Head of caudate nucleus (tissue), 42 donors: ENCODE measurements around the gene APOBEC3F.
"Not testable (repeated sequence)": the region's sequence is repeated elsewhere in the genome, so short reads cannot be mapped to it uniquely, and the experiment has no call there.

ENCODE experiments used
- DNase-seq, 42 donors: peaks; one replicate each; pipeline versions ENCODE4 v3.0.0 to v3.0.0-alpha.2; 2020 to 2021; ENCODE audit warnings: mixed read lengths in 7 of 42
- intact Hi-C: fragments of 100-400 bp; cut with DNase I; formaldehyde crosslinking; loops from one replicate; pipeline ENCODE4 v1.15.0; 2022

APOBEC3F gene

DNA sequence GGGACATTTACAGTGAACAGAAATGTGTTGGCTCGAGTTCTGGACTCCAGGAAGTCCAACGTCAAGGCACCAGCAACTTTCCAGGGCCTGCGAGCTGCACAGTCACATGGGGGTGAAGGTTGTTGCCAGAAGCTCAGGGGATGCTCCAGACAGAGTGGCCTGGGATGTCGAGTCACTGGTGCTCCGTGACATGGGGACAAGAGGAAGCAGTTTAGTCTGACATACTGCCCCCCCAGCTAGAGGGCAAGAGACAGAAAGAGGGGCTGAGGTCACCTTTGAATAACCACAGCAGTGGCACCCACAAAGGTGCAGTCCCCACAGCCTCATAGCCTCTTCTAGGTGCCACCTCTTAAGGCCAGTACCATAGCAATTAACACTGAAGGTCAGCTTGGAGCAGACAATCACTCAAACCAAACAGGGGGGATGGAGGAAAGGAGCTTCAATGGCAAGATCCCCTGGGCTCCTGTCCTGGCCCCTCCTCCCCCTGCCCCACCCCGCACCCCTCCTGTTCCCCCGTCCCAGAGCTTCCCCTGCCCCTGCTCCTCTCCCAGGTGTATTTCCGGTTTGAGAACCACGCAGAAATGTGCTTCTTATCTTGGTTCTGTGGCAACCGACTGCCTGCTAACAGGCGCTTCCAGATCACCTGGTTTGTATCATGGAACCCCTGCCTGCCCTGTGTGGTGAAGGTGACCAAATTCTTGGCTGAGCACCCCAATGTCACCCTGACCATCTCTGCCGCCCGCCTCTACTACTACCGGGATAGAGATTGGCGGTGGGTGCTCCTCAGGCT is 15.9 kb upstream of the APOBEC3F start:
- intact Hi-C loops, result no loop called here
- no peak for DNase-seq

DNA sequence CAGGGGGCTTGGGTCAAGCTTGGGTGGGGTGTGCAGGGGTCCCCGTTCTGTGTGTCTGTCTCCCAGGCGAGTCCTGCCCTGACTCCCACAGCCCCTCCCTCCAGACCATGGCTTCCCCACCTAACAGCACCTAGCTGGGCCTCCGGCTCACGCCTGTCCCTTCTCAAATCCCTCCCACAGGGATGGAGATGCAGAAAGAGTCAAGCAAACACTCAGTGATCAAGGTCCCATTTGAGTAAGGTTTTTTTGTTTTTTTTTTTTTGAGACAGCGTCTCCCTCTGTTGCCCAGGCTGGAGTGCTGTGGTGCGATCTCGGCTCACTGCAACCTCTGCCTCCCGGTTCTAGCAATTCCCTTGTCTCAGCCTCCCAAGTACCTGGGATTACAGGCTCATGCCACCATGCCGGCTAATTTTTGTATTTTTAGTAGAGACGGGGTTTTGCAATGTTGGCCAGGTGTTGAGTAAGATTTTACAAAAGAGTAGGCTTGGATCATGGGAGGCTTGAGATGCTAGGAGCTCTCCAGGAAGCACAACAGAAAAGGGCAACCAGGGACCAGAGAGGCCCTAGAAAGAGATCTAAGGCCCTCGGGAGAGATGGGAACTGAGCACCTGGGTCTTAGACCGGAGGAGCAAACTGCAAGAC is 14.0 kb upstream of the APOBEC3F start:
- intact Hi-C loops, result no loop called here
- DNase-seq, result no peak

DNA sequence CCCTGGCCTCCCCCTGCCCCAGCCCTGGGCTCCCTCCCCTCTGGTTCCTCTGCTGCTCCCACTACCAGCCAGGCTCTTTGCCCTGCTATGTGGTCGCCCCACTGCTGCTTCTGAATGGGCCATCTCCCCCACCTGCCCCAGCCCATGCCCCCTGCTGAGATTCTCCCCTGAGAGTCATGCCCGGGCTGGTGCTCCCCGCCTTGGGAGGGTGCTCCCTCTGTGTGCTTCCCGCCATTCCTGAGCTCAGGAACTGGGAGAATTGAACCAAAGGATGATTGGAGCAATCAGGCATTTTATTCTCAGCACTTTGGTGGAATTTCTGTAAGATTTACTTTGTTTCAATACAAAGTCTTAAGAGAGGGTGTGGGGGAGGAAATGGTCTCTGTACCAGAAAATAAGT is 12.9 kb upstream of the APOBEC3F start:
- no peak for DNase-seq
- intact Hi-C loops, result no loop called here

DNA sequence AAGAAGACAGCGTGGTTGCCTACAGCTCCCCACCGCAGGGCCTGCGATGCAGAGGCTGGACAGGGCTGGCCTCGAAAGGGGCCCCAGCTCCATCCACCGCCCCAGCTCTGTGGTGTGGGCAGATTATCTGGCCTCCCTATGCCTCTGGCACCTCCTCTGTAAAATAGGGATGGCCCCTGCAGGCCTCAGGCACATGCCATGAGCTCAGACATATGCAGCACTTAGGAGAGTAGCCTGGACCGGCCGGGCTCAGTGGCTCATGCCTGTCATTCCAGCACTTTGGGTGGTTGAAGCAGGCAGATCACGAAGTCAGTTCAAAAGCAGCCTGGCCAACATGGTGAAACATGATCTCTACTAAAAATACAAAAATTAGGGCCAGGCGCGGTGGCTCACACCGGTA is 12.4 kb upstream of the APOBEC3F start:
- no peak for DNase-seq

DNA sequence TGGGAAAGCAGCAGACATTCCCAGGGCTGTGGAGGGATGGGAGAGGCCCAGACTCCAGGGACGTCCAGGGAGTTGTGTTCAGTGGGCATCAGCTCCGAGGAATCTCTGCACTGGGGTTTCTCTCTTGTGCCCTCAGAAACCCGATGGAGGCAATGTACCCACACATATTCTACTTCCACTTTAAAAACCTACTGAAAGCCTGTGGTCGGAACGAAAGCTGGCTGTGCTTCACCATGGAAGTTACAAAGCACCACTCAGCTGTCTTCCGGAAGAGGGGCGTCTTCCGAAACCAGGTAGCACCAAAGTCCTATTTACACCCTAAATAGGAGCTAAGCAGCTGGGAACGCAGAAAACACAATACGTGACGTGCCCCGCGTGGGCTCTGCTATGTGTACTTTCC is 11.4 kb upstream of the APOBEC3F start:
- no peak for DNase-seq
- intact Hi-C loops, result no loop called here

More for the DNA sequence above, 12.4 kb upstream of the APOBEC3F start:
- intact Hi-C loops, result no loop called here

DNA sequence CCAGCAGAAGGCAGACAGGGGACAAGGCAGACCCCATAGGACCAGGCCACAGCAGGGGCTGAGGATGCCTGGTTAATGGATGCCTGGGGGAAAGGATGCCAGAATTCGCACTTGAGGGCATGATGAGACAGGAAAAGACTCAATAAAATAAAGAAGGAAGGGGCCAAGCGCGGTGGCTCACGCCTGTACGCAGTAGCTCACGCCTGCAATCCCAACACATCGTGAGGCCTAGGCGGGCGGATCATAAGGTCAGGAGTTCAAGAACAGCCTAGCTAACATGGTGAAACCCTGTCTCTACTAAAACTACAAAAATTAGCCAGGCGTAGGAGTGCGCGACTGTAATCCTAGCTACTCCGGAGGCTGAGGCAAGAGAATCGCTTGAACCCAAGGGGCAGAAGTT is 10.0 kb upstream of the APOBEC3F start:
- intact Hi-C loops, result no loop called here
- no peak for DNase-seq

DNA sequence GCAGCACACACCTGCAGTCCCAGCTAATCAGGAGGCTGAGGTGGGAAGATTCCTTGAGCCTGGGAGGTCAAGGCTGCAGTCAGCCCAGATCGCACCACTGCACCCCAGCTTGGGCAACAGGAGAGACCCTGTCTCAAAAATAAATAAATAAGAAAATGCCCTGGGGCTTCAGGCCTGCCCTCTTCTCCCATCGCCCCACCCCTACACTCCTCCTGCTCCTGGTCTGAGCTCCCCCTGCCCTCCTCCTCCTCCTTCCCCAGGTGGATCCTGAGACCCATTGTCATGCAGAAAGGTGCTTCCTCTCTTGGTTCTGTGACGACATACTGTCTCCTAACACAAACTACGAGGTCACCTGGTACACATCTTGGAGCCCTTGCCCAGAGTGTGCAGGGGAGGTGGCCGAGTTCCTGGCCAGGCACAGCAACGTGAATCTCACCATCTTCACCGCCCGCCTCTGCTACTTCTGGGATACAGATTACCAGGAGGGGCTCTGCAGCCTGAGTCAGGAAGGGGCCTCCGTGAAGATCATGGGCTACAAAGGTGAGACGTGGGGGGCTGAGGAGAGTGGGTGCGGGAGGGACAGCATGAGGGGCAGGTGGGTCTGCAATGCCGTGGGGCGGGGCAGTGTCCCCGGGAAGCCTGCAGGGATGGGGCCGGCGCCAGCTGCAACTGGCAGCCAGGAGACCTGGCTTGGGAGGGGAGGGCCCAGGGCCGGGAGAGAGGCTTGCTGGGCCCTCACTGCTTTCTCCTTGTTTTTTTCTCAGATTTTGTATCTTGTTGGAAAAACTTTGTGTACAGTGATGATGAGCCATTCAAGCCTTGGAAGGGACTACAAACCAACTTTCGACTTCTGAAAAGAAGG is 9.0 kb upstream of the APOBEC3F start:
- intact Hi-C loops, DNase-seq: not testable (repeated sequence)

DNA sequence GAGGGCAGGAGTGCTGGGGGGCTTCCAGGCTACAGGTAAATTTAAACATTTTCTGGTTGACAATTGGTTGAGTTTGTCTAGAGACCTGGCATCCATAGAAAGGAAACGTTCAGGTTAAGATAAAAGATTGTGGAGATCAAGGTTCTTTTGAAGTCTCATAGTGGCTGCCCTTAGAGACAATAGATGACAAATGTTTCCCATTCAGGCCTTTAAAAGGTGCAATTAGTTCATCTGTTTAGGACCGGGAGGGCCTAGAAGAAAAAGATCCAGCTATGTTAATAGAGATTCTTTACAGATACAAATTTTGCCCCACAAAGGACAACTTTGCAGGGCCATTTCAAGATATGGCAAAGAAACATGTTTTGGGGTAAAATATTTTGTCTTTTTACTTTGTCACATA is 3.6 kb upstream of the APOBEC3F start:
- intact Hi-C loops, DNase-seq: not testable (repeated sequence)

DNA sequence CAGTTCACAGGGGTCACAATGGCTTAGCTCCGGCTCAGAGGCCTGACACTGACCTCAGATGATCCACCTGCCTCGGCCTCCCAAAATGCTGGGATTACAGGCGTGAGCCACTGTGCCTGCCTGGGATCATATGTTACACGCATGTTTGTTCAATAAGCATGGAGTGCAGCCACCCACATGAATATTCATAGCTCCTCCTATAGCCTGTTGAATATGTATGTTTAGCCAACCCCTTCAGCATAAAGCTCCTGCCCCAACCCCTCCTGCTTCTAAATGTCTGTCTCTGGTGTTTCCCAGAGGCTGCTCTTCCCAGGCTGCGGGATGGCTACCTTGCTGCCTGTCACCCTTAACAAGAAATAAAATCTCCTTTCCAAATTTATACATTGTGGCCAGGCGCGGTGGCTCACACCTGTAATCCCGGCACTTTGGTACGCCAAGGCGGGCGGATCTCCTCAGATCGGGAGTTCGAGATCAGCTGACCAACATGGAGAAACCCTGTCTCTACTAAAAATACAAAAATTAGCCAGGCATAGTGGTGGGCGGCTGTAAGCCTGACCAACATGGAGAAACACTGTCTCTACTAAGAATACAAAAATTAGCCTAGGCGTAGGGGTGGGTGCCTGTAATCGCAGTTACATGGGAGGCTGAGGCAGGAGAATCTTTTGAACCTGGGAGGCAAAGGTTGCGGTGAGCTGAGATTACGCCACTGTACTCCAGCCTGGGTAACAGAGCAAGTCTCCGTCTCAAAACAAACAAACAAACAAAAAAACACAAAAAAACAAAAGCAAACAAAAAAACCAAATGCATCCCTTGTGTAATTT is 1.1 kb upstream of the APOBEC3F start:
- DNase-seq, result no peak
- intact Hi-C loops, result no loop called here

DNA sequence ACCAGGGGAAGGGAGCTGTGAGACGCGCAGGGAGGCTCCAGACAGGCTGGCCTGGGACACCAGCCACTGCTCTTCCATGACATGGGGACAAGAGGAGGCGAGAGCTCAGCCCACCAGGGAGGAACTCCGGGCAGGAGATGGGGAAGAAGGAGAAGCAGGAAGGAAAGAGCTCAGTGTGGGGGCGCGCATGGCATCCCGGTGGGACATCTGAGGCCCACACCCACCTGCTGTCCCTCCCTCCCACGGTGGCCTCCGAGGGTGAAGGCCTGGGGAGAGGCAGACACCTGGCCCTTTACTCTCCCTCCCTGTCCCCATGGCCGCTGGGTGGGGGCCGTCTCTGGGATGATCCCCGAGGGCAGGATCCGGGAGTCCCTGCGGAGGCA is 518 bp upstream of the APOBEC3F start:
- intact Hi-C loops, DNase-seq: not testable (repeated sequence)

DNA sequence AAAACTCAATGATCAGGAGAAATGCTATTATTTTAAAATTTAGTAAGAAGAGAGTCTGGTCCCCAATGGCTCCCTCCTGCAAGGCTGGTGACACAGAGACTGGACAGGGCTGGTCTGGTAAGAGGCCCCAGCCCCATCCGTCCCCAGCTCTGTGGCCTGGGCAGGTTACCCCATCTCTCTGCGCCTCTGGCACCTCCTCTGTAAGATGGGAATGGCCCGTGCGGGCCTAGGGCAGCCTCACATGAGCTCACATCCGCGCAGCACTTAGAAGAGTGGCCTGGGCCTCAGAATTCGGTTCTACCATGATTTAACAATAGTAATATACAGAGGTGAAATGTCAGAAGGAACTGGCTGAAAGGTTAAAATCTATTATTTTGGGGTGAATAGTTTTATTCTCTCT is 1.2 kb downstream of the APOBEC3F start:
- no peak for DNase-seq
- intact Hi-C loops, result no loop called here

DNA sequence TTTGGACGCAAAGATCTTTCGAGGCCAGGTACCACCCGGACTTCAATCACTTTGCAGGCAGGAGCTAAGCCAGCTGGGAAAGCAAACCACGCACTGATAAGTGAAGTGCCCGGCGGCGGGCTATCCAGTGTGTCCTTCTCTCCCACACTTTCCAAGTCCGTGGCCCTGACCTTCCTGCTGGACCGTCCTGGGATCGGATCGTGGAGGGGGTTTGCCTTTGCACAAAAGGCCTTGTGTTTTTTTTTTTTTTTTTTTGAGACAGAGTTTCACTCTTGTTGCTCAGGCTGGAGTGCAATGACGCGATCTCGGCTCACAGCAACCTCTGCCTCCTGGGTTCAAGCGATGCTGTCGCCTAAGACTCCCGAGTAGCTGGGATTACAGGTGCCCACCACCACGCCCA is 2.4 kb downstream of the APOBEC3F start:
- intact Hi-C loops, DNase-seq: not testable (repeated sequence)

DNA sequence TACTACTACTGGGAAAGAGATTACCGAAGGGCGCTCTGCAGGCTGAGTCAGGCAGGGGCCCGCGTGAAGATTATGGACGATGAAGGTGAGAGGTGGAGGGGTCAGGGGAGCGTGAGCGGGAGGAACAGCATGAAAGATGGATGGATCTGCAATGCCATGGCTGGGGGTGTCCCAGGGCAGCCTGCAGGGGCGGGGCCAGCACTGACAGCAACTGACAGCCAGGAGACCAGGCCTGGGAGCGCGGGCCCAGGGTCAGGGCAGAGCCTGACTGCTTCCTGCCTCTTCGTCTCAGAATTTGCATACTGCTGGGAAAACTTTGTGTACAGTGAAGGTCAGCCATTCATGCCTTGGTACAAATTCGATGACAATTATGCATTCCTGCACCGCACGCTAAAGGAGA is 4.5 kb downstream of the APOBEC3F start:
- DNase-seq, intact Hi-C loops: not testable (repeated sequence)

DNA sequence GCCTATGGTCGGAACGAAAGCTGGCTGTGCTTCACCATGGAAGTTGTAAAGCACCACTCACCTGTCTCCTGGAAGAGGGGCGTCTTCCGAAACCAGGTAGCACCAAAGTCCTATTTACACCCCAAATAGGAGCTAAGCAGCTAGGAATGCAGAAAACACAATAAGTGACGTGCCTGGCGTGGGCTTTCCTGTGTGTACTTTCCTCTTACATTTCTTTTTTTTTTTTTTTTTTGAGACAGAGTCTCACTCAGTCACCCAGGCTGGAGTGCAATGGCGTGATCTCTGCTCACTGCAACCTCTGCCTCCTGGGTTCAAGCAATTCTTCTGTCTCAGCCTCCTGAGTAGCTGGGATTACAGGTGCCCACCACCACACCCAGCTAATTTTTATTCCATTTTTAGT is 8.8 kb downstream of the APOBEC3F start:
- DNase-seq, intact Hi-C loops: not testable (repeated sequence)

DNA sequence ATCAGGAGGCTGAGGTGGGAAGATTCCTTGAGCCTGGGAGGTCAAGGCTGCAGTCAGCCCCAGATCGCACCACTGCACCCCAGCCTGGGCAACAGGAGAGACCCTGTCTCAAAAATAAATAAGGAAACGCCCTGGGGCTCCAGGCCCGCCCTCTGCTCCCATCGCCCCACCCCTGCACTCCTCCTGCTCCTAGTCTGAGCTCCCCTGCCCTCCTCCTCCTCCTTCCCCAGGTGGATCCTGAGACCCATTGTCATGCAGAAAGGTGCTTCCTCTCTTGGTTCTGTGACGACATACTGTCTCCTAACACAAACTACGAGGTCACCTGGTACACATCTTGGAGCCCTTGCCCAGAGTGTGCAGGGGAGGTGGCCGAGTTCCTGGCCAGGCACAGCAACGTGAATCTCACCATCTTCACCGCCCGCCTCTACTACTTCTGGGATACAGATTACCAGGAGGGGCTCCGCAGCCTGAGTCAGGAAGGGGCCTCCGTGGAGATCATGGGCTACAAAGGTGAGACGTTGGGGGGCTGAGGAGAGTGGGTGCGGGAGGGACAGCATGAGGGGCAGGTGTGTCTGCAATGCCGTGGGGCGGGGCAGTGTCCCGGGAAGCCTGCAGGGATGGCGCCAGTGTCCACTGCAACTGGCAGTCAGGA is 11.3 kb downstream of the APOBEC3F start:
- intact Hi-C loops, DNase-seq: not testable (repeated sequence)

DNA sequence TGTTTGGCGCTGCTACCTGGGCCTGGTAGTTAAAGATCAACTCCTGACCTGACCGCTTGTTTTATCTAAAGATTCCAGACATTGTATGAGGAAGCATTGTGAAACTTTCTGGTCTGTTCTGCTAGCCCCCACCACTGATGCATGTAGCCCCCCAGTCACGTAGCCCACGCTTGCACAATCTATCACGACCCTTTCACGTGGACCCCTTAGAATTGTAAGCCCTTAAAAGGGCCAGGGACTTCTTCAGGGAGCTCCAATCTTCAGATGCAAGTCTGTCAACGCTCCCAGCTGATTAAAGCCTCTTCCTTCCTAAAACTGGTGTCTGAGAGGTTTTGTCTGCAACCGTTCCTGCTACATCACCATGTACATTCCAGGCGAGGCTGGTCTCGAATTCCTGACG is 15.0 kb downstream of the APOBEC3F start:
- DNase-seq, result no peak
- intact Hi-C loops, result no loop called here

DNA sequence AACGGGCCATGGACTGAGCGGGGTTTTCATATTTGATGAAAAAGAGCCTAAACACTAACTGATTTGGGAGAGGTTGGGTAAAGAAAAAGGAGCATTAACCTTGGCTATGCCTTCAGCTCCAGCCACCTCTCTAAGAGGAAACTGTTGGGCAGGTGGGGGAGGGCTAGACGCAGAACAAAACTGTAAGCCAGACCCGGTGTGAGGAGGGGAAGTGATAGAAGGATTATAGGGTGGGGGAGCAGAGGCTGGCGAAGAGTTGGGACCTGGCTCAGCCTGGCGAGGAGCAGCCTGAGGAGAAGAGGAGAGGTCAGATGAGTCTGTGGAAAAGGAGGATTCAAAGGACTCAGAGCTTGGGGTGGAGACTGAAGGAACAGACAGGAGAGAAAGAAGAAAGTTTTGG is 20.6 kb downstream of the APOBEC3F start:
- DNase-seq, result not testable (repeated sequence)

DNA sequence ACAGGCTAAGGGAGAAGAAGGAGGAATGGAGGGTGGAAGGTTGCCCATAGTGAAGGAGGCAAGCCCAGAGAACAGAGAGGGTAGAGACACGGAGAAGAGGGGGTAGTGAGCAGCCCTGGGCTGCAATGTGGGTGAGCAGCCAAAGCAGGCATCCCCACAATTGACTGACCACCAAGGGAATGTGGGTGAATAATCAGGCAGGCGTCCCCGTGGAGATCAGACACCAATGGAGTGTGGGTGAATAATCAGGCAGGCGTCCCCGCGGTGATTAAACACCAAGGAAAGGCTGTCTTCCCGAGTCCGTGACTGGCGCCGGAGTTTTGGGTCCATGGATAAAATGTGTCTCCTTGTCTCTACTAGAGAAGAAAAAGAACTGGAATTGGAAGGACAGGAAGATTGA is 21.3 kb downstream of the APOBEC3F start:
- DNase-seq, intact Hi-C loops: not testable (repeated sequence)

More for the DNA sequence above, 20.6 kb downstream of the APOBEC3F start:
- intact Hi-C loops, result not testable (repeated sequence)
